Measurements from ENCODE around the gene SLC39A2. TPM values are rescaled to one million over a fixed set of nuclear protein-coding genes. Genes with fewer than 3 reads are reported as not detected.
"Not testable (repeated sequence)": the region's sequence is repeated elsewhere in the genome, so short reads cannot be mapped to it uniquely, and the experiment has no call there.

Gene SLC39A2
- total RNA-seq, 1 donor from 2014 or later = 2.7 TPM

DNA sequence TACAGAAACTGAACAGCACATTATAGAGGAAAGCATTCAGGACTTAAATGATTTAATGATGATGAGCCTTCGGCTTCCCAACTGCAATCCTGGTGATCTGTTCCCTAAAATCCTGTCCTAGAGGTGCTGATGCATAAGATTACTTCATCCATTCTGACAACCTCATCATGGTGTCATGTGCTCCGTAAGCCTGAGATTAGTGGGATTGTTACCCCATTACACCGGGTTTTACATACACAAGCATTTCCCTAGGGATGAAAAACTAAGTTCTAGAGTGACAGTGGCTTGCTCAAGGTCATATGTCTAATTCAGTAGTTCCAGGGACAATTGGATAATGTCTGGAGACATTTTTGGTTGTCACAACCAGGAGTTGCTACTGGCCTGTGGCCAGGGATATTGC lies 38.1 kb downstream of the SLC39A2 start:
- Mint-ChIP-seq H3K27me3 (ENCODE audit: low read depth) (no peaks in the 10 kb centered on the region), H3K27ac (no peak overlapping the region), H3K36me3 (no peaks in the 10 kb centered on the region), H3K4me3 (no peak overlapping the region), H3K4me1 (peaks cover 44% of the 10 kb centered on the region), H3K9me3 (peaks cover 5% of the 10 kb centered on the region)
- TF ChIP-seq, protein P1, sequence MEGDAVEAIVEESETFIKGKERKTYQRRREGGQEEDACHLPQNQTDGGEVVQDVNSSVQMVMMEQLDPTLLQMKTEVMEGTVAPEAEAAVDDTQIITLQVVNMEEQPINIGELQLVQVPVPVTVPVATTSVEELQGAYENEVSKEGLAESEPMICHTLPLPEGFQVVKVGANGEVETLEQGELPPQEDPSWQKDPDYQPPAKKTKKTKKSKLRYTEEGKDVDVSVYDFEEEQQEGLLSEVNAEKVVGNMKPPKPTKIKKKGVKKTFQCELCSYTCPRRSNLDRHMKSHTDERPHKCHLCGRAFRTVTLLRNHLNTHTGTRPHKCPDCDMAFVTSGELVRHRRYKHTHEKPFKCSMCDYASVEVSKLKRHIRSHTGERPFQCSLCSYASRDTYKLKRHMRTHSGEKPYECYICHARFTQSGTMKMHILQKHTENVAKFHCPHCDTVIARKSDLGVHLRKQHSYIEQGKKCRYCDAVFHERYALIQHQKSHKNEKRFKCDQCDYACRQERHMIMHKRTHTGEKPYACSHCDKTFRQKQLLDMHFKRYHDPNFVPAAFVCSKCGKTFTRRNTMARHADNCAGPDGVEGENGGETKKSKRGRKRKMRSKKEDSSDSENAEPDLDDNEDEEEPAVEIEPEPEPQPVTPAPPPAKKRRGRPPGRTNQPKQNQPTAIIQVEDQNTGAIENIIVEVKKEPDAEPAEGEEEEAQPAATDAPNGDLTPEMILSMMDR (IDR thresholded peaks at IDR 0.05; ENCODE audit: unreplicated experiment) = no peak
- no peak for DNase-seq (ENCODE audit: low spot score in 2 of 2, unreplicated experiment in 2 of 2)

- Mint-ChIP-seq H3K4me3 (peak overlapping the region; percentile 15), H3K4me1 (peaks cover 58% of the 10 kb centered on the region)
- peak in 1 of 2 experiments; percentile 50 for DNase-seq (ENCODE audit: low spot score in 2 of 2, unreplicated experiment in 2 of 2)
These were observed 39.6 kb downstream of the SLC39A2 start for GRCh38 chr14:21038441-21039422.

GRCh38 chr14:21039585-21040369 lies 40.7 kb downstream of the SLC39A2 start:
- H3K4me1 Mint-ChIP-seq = peaks cover 64% of the 10 kb centered on the region
- H3K9me3 Mint-ChIP-seq = no peaks in the 10 kb centered on the region
- H3K36me3 Mint-ChIP-seq = no peaks in the 10 kb centered on the region
- H3K4me3 Mint-ChIP-seq = no peak overlapping the region
- no peaks in the 10 kb centered on the region for H3K27me3 Mint-ChIP-seq (ENCODE audit: low read depth)
- TF ChIP-seq, protein P1 (IDR thresholded peaks at IDR 0.05; ENCODE audit: unreplicated experiment) = peak; percentile 24
- DNase-seq (ENCODE audit: low spot score in 2 of 2, unreplicated experiment in 2 of 2) = peak in 1 of 2 experiments; percentile 45
- H3K27ac Mint-ChIP-seq = peak overlapping the region; percentile 80

More at GRCh38 chr14:21038441-21039422, 39.6 kb downstream of the SLC39A2 start:
- peak overlapping the region; percentile 80 for H3K27ac Mint-ChIP-seq
- no peaks in the 10 kb centered on the region for H3K9me3 Mint-ChIP-seq
- H3K36me3 Mint-ChIP-seq = no peaks in the 10 kb centered on the region
- H3K27me3 Mint-ChIP-seq (ENCODE audit: low read depth) = no peaks in the 10 kb centered on the region
- TF ChIP-seq, protein P1 (IDR thresholded peaks at IDR 0.05; ENCODE audit: unreplicated experiment) = no peak

GRCh38 chr14:21040370-21040925 lies 41.4 kb downstream of the SLC39A2 start:
- peaks cover 61% of the 10 kb centered on the region for H3K4me1 Mint-ChIP-seq
- no peaks in the 10 kb centered on the region for H3K9me3 Mint-ChIP-seq
- no peak overlapping the region for H3K27ac Mint-ChIP-seq
- no peaks in the 10 kb centered on the region for H3K27me3 Mint-ChIP-seq (ENCODE audit: low read depth)
- H3K4me3 Mint-ChIP-seq = no peak overlapping the region
- H3K36me3 Mint-ChIP-seq = no peaks in the 10 kb centered on the region
- TF ChIP-seq, protein P1 (IDR thresholded peaks at IDR 0.05; ENCODE audit: unreplicated experiment) = no peak
- DNase-seq (ENCODE audit: low spot score in 2 of 2, unreplicated experiment in 2 of 2) = no peak

GRCh38 chr14:21040941-21041340 lies 41.8 kb downstream of the SLC39A2 start:
- not testable (repeated sequence) for H3K27ac Mint-ChIP-seq; H3K36me3 Mint-ChIP-seq; H3K9me3 Mint-ChIP-seq; DNase-seq (ENCODE audit: low spot score in 2 of 2, unreplicated experiment in 2 of 2); H3K27me3 Mint-ChIP-seq (ENCODE audit: low read depth); H3K4me3 Mint-ChIP-seq
- peaks cover 61% of the 10 kb centered on the region for H3K4me1 Mint-ChIP-seq

Measured in mesothelial cell of epicardium (in vitro differentiated cells).